HEK293 (cell line): ENCODE results near the gene PTBP2.

Experiments
- CTCF ChIA-PET: fragments of 350-600 bp; formaldehyde crosslinking; extraction: SDS; loops from one replicate; lab custom pipeline; 2021; ENCODE audit warnings: antibody characterized with exemption; lab: Yijun Ruan, JAX
- POLR2A ChIA-PET: fragments of 300-600 bp; formaldehyde crosslinking; extraction: SDS; loops from one replicate; lab custom pipeline; 2020; ENCODE audit warnings: antibody characterized with exemption, inconsistent platforms; lab: Yijun Ruan, JAX
- H3K27ac ChIP-seq: fragments of 200-500 bp; sonication (Bioruptor generic); 2 replicates; pipeline ENCODE4 v1.5.1; 2014; ENCODE audit warnings: low read depth, low read length, control low read depth, inconsistent platforms; ENCODE audit errors: extremely low read depth
- H3K36me3 ChIP-seq, 2 experiments: fragments of 200-500 bp in 1 of 2; sonication (Bioruptor generic) in 1 of 2; 1 replicate in 1 of 2; 2 replicates in 1 of 2; pipeline ENCODE4 v1.5.1; 2014 to 2017; ENCODE audit warnings: inconsistent platforms in 2 of 2, low read length in 2 of 2; ENCODE audit not compliant: control insufficient read depth in 2 of 2, insufficient read depth in 1 of 2
- H3K4me1 ChIP-seq: fragments of 200-500 bp; sonication (Bioruptor generic); 2 replicates; pipeline ENCODE4 v1.5.1; 2014; ENCODE audit warnings: mild to moderate bottlenecking, low read length, inconsistent platforms; ENCODE audit not compliant: control insufficient read depth, insufficient read depth
- H3K4me3 ChIP-seq: 2 replicates; pipeline ENCODE4 v1.5.1; 2011; ENCODE audit warnings: low read depth, mild to moderate bottlenecking, control low read depth, low read length, moderate library complexity
- H3K9me3 ChIP-seq: fragments of 200-500 bp; sonication (Bioruptor generic); 2 replicates; pipeline ENCODE4 v1.5.1; 2014; ENCODE audit warnings: low read depth, low read length, inconsistent platforms; ENCODE audit not compliant: control insufficient read depth, insufficient read depth
- GLI2 ChIP-seq: fragments of 450-650 bp; formaldehyde crosslinking; IDR thresholded peaks from 2 replicates; pipeline ENCODE4; 2017; ENCODE audit warnings: missing biosample characterization, missing genetic modification characterization, low read depth, borderline replicate concordance
- GLIS1 ChIP-seq: fragments of 450-650 bp; formaldehyde crosslinking; IDR thresholded peaks from 2 replicates; pipeline ENCODE4 v1.5.1; 2016; ENCODE audit warnings: missing biosample characterization, missing genetic modification characterization
- MYNN ChIP-seq: fragments of 450-650 bp; formaldehyde crosslinking; IDR thresholded peaks from 2 replicates; pipeline ENCODE4 v1.5.1; 2016; ENCODE audit warnings: missing biosample characterization, missing genetic modification characterization, borderline replicate concordance
- PRDM1 ChIP-seq: fragments of 450-650 bp; formaldehyde crosslinking; IDR thresholded peaks from 2 replicates; pipeline ENCODE4; 2016; ENCODE audit warnings: missing biosample characterization, missing genetic modification characterization
- ZBTB17 ChIP-seq: fragments of 450-650 bp; formaldehyde crosslinking; IDR thresholded peaks from 2 replicates; pipeline ENCODE4 v1.5.1; 2016; ENCODE audit warnings: missing biosample characterization, missing genetic modification characterization
- ZFP41 ChIP-seq: fragments of 450-650 bp; formaldehyde crosslinking; IDR thresholded peaks from 2 replicates; pipeline ENCODE4 v1.5.1; 2016; ENCODE audit warnings: missing biosample characterization, missing genetic modification characterization, borderline replicate concordance
- ZFP69B ChIP-seq: fragments of 450-650 bp; formaldehyde crosslinking; IDR thresholded peaks from 2 replicates; pipeline ENCODE4 v1.5.1; 2016; ENCODE audit warnings: missing biosample characterization, missing genetic modification characterization
- ZNF114 ChIP-seq: fragments of 450-650 bp; formaldehyde crosslinking; IDR thresholded peaks from 2 replicates; pipeline ENCODE4 v1.5.0; 2017; ENCODE audit warnings: missing biosample characterization, missing genetic modification characterization
- ZNF132 ChIP-seq: fragments of 450-650 bp; formaldehyde crosslinking; IDR thresholded peaks from 2 replicates; pipeline ENCODE4 v1.5.1; 2017; ENCODE audit warnings: missing biosample characterization, missing genetic modification characterization, borderline replicate concordance
- ZNF362 ChIP-seq: fragments of 450-650 bp; formaldehyde crosslinking; IDR thresholded peaks from 2 replicates; pipeline ENCODE4 v1.5.1; 2016; ENCODE audit warnings: missing biosample characterization, missing genetic modification characterization
- ZNF404 ChIP-seq: fragments of 450-650 bp; formaldehyde crosslinking; IDR thresholded peaks from 2 replicates; pipeline ENCODE4 v1.5.1; 2017; ENCODE audit warnings: missing biosample characterization, missing genetic modification characterization
- ZNF426 ChIP-seq: fragments of 450-650 bp; formaldehyde crosslinking; IDR thresholded peaks from 2 replicates; pipeline ENCODE4 v1.5.1; 2017; ENCODE audit warnings: missing biosample characterization, missing genetic modification characterization, mild to moderate bottlenecking, inconsistent platforms, moderate library complexity
- ZNF514 ChIP-seq: fragments of 450-650 bp; formaldehyde crosslinking; IDR thresholded peaks from 2 replicates; pipeline ENCODE4 v1.5.1; 2016; ENCODE audit warnings: missing biosample characterization, missing genetic modification characterization
- ZNF521 ChIP-seq: fragments of 450-650 bp; formaldehyde crosslinking; IDR thresholded peaks from 2 replicates; pipeline ENCODE4 v1.5.1; 2017; ENCODE audit warnings: missing biosample characterization, mild to moderate bottlenecking, missing genetic modification characterization
- ZNF585B ChIP-seq: fragments of 450-650 bp; formaldehyde crosslinking; IDR thresholded peaks from 2 replicates; pipeline ENCODE4 v1.5.1; 2016; ENCODE audit warnings: missing biosample characterization, missing genetic modification characterization
- ZNF776 ChIP-seq: fragments of 450-650 bp; formaldehyde crosslinking; IDR thresholded peaks from 2 replicates; pipeline ENCODE4 v1.5.0; 2017; ENCODE audit warnings: missing biosample characterization, missing genetic modification characterization, borderline replicate concordance
- ZNF830 ChIP-seq: fragments of 450-650 bp; IDR thresholded peaks from 2 replicates; pipeline ENCODE4 v1.5.0; 2018; ENCODE audit warnings: missing biosample characterization, missing genetic modification characterization, low read depth, mild to moderate bottlenecking, moderate library complexity
- ZXDB ChIP-seq: fragments of 450-650 bp; formaldehyde crosslinking; IDR thresholded peaks from 2 replicates; pipeline ENCODE4 v1.5.1; 2016; ENCODE audit warnings: missing biosample characterization, missing genetic modification characterization
- TF ChIP-seq, protein P1 (sequence below): fragments of 450-650 bp; formaldehyde crosslinking; IDR thresholded peaks from 2 replicates; pipeline ENCODE4 v1.5.1; 2016; ENCODE audit warnings: missing biosample characterization, missing genetic modification characterization
- TF ChIP-seq, protein P2 (sequence below): fragments of 450-650 bp; formaldehyde crosslinking; IDR thresholded peaks from 2 replicates; pipeline ENCODE4 v1.5.1; 2016; ENCODE audit warnings: missing biosample characterization, missing genetic modification characterization

Gene PTBP2

DNA sequence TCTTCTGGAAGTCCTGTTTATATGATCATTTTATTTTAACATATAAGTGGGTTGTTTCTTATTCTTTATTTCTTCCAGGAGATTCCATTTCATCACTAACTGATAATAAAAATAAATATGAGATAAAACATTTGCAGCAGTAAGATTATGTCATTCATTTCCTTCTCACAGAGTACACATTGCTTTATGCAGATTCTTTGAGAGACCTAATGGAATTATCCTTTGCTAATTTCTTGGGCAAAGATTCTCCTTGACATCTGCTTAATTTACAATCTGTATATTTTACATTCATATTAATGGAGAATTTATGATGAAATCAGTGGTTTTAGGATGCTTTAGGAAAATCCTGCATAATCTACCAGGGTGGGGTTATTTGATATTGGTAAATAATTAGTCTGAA, 60.6 kb downstream of the PTBP2 start:
- POLR2A ChIA-PET: no interaction called here
- Histone ChIP-seq H3K27ac (no peak overlapping the region), H3K9me3 (no peaks in the 10 kb centered on the region), H3K36me3 (peaks cover 25 to 87% of the 10 kb centered on the region in 2 experiments), H3K4me1 (no peaks in the 10 kb centered on the region), H3K4me3 (no peak overlapping the region)
- CTCF ChIA-PET: no interaction called here
- TF ChIP-seq ZNF404: no peak
- TF ChIP-seq ZNF114 (tag by site-specific recombination): no peak
- TF ChIP-seq GLIS1 (tag by site-specific recombination): no peak
- no peak for TF ChIP-seq ZNF830 (tag by site-specific recombination)
- TF ChIP-seq, protein P1, sequence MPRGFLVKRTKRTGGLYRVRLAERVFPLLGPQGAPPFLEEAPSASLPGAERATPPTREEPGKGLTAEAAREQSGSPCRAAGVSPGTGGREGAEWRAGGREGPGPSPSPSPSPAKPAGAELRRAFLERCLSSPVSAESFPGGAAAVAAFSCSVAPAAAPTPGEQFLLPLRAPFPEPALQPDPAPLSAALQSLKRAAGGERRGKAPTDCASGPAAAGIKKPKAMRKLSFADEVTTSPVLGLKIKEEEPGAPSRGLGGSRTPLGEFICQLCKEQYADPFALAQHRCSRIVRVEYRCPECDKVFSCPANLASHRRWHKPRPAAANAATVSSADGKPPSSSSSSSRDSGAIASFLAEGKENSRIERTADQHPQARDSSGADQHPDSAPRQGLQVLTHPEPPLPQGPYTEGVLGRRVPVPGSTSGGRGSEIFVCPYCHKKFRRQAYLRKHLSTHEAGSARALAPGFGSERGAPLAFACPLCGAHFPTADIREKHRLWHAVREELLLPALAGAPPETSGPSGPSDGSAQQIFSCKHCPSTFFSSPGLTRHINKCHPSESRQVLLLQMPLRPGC (tag by site-specific recombination): no peak
- TF ChIP-seq ZNF514 (tag by site-specific recombination): no peak
- no peak for TF ChIP-seq ZNF585B (tag by site-specific recombination)
- TF ChIP-seq ZNF426 (tag by site-specific recombination): no peak
- no peak for TF ChIP-seq ZXDB (tag by site-specific recombination)
- TF ChIP-seq ZNF362 (tag by site-specific recombination): no peak
- no peak for TF ChIP-seq ZFP69B
- TF ChIP-seq, protein P2, sequence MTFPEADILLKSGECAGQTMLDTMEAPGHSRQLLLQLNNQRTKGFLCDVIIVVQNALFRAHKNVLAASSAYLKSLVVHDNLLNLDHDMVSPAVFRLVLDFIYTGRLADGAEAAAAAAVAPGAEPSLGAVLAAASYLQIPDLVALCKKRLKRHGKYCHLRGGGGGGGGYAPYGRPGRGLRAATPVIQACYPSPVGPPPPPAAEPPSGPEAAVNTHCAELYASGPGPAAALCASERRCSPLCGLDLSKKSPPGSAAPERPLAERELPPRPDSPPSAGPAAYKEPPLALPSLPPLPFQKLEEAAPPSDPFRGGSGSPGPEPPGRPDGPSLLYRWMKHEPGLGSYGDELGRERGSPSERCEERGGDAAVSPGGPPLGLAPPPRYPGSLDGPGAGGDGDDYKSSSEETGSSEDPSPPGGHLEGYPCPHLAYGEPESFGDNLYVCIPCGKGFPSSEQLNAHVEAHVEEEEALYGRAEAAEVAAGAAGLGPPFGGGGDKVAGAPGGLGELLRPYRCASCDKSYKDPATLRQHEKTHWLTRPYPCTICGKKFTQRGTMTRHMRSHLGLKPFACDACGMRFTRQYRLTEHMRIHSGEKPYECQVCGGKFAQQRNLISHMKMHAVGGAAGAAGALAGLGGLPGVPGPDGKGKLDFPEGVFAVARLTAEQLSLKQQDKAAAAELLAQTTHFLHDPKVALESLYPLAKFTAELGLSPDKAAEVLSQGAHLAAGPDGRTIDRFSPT (tag by site-specific recombination): no peak
- TF ChIP-seq ZNF776: no peak
- no peak for TF ChIP-seq ZNF132 (tag by site-specific recombination)

DNA sequence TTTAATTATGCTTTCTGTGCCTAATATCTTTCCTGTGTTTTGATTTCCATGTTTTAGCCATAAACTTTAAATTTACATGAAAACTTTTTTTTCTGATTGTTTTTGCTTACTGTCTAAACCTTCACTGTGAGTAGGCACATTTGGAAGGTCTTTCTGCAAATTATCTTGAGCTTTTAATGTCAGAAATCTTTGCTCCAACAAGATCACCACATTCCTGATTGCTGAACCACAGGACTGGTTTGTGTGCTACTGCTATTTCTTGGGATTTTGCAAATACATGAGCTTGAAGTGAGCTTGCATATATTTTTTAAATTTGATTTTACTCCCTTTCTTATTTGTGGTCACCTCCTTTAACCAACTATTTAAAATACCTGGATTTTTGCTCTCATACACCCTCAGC, 61.3 kb downstream of the PTBP2 start:
- peaks cover 25 to 88% of the 10 kb centered on the region in 2 experiments for H3K36me3 ChIP-seq
- no peaks in the 10 kb centered on the region for H3K4me1 ChIP-seq
- no peaks in the 10 kb centered on the region for H3K9me3 ChIP-seq
- no peak overlapping the region for H3K4me3 ChIP-seq
- H3K27ac ChIP-seq: no peak overlapping the region
- POLR2A ChIA-PET: no interaction called here
- TF ChIP-seq ZNF521 (tag by site-specific recombination): no peak
- no peak for TF ChIP-seq PRDM1 (tag by site-specific recombination)
- CTCF ChIA-PET: interaction anchor here (0.8 kb wide), 1 partner anchor 9 kb away, joined by 3 read pairs; no protein-coding TSS in a partner anchor

- CTCF ChIA-PET: interaction anchor here (0.8 kb wide), 1 partner anchor 1500 kb away, joined by 4 read pairs; no protein-coding TSS in a partner anchor
- Histone ChIP-seq H3K27ac (no peak overlapping the region), H3K4me3 (no peak overlapping the region), H3K4me1 (no peaks in the 10 kb centered on the region), H3K36me3 (peaks cover 4 to 62% of the 10 kb centered on the region in 2 experiments), H3K9me3 (no peaks in the 10 kb centered on the region)
- TF ChIP-seq ZFP41 (tag by site-specific recombination) (no peak), GLI2 (tag by site-specific recombination) (no peak), ZNF404 (no peak), MYNN (tag by site-specific recombination) (no peak), ZBTB17 (tag by site-specific recombination) (no peak)
- POLR2A ChIA-PET: no interaction called here
These were observed 69.0 kb downstream of the PTBP2 start for GRCh38 chr1:96790599-96790998.
